Myocyte (in vitro differentiated cells): Measurements from ENCODE around the gene ANKRD65. TPM values are rescaled to one million over a fixed set of nuclear protein-coding genes. Genes with fewer than 3 reads are reported as not detected.
"Not testable (repeated sequence)": the region's sequence is repeated elsewhere in the genome, so short reads cannot be mapped to it uniquely, and the experiment has no call there.

Source experiments
- DNase-seq: peaks from one replicate; pipeline ENCODE4 v3.0.0-alpha.2; 2012; ENCODE audit warnings: low read depth
- total RNA-seq: library from RNA; depleted of rRNA; stranded (reverse); fragments of >200 nt; gene quantifications from 2 replicates; pipeline ENCODE4 v1.2.3, GENCODE V29; 2014

ANKRD65 gene
- total RNA-seq, 1 donor from 2014 or later: not detected

- DNase-seq: not testable (repeated sequence)
These were observed 3.1 kb downstream of the ANKRD65 start for GRCh38 chr1:1417825-1418463.

GRCh38 chr1:1417396-1417795 is 3.7 kb downstream of the ANKRD65 start:
- DNase-seq: not testable (repeated sequence)

DNA sequence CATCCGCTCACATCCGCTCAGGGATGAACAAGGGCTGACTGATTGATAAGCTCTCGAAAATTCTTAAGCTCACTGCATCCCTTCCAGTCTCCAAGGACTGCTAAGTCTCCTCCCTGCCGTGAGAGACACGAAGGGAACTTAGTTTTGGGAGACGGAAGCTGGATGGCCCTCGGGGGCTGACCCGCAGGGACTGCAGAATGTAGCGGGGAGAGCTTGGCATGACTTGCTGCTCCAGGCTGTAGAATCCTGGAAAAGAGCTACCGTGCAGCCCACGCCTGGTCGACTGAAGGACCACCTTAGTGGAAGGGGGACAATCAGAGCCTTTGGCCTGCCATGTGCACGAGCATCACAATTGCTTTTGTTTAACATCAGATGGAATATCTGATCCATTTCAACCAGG is 5.3 kb downstream of the ANKRD65 start:
- no peak for DNase-seq

DNA sequence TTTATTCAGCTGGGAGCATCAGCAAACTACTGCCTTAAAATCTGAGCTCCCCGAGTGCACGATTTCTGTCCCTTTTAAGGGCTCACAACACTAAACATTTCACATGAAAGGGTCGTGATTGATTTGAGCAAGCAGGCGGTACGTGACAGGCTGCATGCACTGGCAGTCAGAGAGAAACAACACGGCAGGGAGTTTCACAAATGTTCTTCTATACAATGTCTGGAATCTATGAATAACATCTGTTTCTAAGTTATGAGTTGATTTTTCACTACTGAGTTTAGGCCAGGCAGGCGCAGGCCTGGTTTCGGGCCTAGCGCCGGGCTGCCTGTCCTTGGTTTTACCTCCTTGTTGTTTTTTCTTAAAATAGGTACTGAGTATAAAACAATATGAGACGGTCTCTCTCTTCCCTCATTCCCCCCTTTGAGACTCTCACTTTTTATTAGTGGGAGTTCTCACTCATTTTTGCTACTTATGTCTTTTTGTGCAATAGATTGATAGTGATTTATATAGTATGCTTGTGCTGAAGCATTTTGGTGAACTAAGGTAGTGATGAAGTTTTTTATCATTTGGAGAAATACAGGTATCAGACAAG is 8.7 kb downstream of the ANKRD65 start:
- DNase-seq: not testable (repeated sequence)

DNA sequence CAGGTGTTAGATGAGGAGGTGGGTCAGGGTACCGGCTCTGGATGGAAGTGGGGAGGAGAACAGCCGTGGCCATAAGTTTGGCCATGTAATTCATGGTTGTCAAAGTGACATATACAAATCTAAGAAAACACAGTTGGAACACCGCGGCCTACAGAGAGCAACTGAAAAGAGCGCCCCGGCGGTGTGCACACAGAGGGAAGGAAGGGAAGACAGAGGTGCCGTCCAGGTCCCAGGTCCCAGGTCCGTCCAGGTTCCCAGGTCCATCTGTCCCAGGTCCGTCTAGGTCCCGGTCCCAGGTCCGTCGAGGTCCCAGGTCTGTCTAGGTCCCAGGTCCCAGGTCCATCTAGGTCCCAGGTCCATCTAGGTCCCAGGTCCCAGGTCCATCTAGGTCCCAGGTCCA is 9.4 kb downstream of the ANKRD65 start:
- no peak for DNase-seq

GRCh38 chr1:1410238-1410637 is 10.8 kb downstream of the ANKRD65 start:
- DNase-seq: not testable (repeated sequence)

- DNase-seq: peak; percentile 32
These were observed 13.3 kb downstream of the ANKRD65 start for GRCh38 chr1:1407636-1408318.

DNA sequence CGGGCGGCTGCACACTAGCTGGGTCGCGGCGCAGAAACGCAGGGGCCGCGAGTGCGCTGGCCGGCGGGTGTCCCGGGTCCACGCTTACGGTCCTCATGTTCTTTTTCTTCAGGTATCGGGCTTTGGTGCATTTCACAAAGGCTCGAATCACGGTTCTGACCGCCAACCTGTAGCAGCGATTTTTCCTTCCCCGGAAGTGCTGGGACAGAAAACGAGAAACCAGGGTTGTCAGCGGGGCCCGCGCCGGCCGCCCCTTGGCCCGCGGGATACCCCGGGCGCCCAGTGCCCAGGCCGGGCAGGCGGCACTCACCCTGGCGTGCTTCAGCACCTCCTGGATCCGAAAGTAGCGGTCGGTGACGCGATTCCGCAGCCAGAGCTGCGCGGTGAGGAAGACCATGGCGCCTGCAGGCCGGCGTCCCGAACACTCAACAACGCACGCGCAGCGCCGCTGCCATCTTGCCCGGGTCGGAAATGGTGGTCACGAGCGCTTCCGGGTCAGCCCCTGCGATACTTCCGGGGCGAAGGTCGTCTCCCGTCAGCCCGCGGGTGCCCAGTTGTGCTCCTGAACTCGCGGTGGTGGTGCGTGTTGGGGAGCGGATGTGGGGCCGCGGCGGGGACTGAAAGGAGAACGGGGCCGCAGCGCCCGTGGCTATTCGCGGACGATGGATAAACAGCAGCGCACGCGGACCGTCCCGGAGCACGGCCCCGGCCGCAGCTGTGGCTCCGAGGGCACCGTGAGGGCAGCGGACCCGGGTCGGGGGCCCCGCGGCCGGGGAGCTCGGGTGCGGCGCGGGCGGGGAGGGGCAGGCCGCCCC is 14.0 kb downstream of the ANKRD65 start, which contains the start of gene MRPL20:
Gene MRPL20, minus strand, starts transcription at position 473 of the 815 bp plus-strand sequence. Its CDS starts 76 bp downstream, at position 397.
- DNase-seq: peak; percentile 95

DNA sequence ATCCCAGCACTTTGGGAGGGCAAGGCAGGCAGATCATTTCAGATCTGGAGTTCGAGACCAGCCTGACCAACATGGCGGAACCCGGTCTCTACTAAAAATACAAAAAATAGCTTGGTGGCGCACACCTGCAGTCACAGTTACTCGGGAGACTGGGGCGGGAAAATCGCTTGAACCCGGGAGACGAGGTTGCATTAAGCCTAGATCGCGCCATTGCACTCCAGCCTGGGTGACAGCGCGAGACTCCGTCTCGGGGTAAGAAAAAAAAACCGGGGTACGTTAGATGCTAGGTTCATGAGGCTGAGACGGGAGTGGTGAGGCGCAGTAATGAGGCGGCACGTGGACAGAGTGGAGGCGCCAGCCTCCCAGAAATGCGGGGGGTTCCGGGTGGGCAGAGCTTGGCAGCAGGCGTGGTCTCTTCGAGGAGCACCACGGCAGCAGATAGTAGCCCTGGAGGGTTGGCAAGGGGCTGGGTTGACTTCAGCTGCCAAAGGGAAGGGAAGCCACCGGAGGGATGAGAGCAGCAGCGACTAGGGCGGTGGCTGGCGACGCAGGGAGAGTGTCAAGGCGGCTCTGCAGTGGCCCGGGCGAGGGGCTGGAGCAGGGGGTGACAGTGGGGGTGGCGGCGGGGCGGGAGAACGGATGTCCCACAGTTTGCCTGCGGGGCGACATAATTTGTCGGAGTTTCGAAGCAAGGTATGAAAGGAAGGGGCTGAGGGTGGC is 14.8 kb downstream of the ANKRD65 start:
- peak; percentile 17 for DNase-seq

DNA sequence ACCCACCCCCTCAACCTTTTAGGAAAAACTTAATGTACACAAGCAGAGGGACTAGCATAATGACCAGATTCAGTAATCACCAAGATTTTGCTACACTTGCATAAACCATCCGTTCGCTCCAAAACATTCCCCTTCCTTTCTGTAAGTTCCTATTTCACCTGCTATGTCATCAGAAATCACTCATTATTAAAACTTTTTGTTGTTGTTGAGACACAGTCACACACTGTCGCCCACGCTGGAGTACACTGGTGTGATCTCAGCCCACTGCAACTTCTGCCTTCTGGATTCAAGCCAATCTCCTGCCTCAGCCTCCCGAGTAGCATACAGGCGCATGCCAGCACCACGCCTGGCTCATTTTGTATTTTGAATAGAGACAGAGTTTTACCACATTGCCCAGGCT is 17.4 kb downstream of the ANKRD65 start:
- no peak for DNase-seq

DNA sequence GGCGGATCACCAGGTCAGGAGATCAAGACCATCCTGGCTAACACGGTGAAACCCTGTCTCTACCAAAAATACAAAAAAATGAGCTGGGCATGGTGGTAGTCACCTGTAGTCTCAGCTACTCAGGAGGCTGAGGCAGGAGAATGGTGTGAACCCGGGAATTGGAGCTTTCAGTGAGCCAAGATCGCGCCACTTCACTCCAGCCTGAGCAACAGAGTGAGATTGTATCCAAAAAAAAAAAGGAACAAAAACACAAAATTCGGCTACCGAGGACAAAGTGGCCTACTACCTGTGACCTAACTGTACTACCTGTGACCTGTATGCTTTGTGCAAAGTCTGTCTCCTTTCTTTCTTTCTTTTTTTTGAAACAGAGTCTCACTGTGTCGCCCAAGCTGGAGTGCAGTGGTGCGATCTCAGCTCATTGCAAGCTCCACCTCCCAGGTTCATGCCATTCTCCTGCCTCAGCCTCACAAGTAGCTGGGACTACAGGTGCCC is 18.1 kb downstream of the ANKRD65 start:
- not testable (repeated sequence) for DNase-seq

DNA sequence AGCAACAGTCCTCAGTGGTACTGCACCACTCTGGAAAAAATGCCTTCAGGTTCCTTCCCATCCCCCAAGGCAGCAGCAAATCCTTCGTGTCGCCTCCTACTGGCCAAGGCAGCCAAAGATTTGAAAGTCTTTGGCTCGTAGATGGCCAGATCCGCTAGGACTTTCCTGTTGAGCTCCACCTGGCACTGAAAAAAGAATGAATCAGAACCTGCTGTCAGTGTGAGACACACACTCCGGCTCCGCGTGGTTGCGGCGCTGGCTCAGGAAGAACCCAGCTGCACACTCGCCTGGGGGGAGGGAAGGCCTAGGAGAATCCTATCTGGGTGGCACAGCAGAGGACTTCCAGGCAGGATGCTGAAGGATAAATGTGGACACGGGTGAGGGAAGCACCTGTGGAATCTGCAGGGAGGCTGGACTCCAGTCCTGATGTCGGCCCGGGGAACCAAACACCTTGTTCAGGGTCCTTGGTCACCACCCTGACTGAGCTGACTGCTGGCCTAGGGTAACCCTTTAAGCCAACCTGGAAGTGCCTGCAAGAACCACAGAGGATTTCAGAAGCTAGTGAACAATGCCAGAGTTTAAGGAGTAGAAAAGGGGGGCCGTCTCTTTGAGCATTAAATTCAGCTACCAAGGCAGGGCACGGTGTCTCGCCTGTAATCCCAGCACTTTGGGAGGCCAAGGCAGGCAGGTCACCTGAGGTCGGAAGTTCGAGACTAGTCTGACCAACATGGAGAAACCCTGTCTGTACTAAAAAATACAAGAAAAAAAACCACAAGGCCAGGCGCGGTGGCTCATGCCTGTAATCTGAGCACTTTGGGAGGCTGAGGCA is 18.8 kb downstream of the ANKRD65 start:
- DNase-seq: peak; percentile 64

GRCh38 chr1:1401457-1402010 is 19.5 kb downstream of the ANKRD65 start:
- no peak for DNase-seq

- no peak for DNase-seq
These were observed 20.3 kb downstream of the ANKRD65 start for GRCh38 chr1:1400576-1401456.

DNA sequence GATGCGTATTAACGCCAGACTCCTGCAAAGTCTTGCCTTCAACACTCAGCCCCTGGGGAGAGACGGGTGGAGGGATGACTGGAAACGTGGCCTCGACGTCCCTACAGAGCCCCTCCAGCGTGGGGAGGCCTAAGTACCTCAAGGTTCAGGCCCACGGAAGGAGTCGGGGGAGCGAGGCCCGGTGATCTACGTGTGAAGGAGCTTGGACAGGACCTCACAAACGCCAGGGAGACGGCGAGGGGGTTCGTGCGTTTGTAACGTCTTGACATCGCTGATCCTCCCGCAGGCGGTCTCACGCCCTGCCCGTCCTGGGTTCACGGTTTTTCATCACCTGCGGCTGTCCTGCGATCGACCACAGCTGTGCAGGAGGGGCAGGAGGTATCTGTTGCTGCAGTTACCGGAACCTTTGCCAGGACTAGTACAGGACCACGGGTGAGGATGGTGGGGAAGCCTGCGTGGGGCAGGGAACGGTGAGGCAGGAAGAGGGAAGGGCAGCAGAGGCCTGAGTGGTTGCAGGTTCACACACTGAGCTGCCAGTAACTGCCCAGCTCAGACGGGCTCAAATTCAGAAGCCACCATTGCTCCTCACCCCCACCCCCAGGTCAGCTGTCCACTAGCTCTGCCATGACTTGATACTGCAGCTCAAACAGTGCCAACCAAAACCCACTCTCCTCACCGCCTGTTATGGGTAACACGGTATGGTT is 21.1 kb downstream of the ANKRD65 start:
- peak; percentile 79 for DNase-seq

DNA sequence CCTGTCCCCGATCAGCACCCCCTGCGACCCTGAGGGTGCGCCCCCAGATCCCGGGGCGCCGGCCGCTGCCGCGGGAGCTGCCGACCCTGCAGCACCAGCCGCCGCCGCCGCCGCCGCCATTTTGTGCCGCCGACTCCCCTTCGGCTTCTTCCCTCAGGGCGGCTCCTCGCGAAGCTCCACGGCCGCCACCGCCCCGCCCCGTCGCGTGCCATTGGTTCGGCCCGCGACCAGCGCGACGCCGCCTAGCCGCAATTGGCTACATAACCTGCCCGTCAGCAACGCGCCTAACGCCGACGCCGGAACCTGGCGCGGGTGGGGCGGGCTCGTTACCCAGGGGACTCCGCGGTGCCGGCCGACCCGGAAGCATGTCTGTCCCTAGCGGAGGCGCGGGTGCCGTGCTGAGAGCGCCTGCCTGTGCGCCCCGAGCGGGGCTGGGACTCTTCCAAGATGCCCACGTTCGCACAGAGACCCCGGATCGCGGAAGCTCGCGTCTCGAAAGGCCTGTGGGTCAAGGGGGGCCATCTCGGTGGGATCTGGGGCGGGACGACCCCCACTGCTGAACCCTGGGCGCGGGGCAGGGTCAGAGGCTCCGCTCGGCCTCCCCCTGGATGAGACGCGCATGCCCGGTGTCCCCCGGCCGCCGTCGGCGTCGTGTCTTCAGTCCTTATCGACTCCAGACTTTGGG is 21.7 kb downstream of the ANKRD65 start, which contains the start of gene CCNL2:
Gene CCNL2, minus strand, starts transcription at position 149 of the 685 bp plus-strand sequence. Its CDS starts 29 bp downstream, at position 120.
- peak; percentile 98 for DNase-seq

DNA sequence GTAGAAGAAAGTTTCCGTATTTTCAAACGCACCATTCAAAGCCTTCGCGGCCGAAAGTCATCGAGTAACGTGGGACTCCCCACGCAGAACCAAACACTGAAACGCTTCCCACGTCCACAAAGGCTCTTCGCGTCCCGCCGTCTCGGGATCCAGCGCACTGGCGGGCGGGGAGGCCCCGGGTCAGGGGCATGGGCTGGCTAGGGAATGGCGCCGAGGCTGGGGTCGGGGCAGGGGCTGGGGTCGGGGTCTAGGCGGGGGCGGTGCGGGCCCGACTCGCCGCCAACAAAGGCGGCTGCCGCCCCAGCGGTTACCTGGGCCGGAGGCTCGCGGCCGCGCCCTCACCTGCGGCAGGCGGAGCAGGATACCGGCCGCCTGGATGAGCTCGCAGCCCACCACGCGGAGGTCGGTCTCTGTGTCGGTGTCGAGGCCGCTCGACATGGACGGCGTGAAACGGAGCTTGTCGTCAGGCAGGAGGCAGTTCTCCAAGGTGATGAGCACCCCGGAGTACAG is 22.3 kb downstream of the ANKRD65 start:
- DNase-seq: no peak
